ENCODE results near the gene HOXA7.
A peak's percentile ranks its signal among the peaks of the same experiment; 100 is the strongest.

The HOXA7 gene

DNA sequence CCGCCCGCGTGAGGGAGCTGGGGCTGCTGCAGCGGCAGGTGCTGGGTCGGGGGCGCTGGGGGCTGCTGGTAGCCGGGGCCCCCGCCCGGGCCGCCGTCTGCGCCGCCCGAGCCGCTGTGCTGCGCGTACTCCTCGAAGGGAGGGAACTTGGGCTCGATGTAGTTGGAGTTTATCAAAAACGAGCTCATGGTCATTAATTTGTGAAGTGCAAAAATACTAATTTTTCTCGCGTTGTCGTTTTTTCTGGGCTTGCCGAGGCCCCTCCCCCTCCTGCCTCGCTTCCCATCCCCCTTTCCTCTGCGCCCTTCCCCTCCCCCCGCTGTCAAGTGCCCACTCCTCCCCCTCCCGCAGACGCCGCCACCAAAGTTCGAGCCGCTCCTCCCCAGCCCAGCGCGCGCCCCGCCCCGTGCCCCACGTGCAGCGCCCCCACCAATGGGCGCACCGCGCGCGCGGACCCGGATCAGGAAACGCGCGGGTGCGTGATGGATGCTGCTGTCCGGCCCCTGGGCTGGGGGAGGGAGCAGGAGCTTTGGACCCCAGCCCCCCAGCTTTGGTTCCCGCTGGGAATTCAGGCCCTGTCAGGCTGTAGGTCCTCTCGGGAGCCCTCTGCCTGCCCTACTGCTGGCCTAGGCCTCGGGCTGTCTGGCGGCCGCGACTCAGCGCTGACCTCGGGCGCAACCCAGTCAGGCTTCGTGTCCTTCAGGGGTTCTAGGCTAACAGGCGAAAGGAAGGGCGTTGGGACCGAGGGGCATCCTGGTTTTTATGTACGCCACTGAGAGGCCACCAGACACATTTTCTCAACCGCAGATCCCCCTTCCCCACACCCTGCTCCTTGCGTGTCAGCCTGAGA is 25.7 kb downstream of the HOXA7 start, which contains the start of gene HOXA4:
Gene HOXA4 (minus strand): TSS at position 218 of the 850 bp plus-strand sequence. CDS start 24 bp downstream, at position 194.
- DNase-seq = peak; percentile 28

DNA sequence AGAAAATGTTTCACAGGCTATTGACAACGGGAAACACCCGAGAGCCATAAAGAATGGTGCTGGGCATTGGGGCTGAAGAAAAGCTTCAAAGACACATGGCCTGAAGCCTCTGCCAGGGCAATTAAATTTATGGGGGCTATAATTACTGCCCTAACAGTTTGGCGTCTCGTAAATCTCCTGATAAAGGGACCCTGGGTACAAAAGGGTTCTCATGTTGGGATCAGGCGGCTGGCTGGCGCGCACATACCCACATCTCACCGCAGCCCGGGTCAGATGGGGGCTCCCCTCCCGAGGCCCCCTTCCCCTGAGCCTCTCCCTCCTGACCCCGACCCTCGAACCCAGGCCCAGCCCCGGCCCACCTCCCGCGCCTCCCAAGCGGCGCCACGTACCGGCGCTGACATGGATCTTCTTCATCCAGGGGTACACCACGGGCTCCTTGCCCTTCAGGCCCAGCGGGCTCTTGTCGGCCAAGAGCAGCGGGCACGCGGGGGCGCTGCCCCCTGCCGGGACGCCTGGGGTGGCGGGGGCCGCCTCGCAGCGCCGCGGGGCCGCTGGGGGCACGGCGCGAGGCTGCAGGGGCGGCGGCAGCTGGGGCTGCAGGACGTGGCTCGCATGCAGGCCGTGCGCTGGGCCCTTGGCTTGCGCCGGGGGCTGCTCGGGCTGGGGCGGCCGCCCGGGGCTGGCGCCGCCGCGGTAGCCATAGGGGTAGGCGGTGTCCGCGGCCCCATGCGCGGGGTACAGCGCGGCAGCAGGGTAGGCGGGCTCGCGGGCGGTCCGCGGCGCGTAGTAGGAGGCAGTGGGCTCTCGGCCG is 26.5 kb downstream of the HOXA7 start:
- no peak for DNase-seq

DNA sequence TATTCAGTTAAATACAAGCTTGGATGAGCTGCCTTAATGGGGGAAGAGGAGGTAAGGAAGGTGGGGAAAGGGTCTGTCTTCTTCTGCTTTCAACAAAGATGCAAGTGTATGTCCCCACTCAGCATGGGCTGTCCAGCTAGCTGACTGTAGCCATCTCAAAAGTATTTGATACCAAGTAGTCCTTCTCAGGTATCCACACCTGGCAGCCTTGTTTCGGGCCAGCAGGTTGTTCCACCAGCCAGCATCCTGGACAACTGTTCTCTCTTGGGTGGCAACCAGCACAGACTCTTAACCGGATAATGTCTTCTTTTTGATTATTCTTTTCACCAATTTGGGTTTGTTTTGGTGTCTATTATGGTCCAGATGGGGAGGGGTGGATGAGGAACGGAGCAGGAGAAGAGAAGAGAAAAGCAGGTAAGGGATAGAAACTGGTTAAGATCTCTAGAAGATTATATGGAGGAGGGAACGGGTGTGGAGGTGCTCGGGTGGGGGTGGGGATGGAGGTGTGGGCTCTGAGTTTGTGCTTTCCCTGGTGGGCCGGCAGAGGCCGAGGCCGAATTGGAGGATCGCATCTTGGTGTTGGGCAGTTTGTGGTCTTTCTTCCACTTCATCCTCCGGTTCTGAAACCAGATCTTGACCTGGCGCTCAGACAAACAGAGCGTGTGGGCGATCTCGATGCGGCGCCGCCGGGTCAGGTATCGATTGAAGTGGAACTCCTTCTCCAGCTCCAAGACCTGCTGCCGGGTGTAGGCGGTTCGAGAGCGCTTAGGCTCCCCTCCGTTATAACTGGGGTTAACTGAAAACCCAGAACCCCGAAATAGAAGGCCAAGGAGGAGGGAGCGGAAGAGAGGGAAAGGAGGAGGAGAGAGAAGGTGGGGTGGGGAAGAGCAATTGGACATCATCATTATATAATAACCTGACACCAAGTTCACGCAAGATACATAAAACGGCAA is 27.4 kb downstream of the HOXA7 start:
- no peak for DNase-seq

DNA sequence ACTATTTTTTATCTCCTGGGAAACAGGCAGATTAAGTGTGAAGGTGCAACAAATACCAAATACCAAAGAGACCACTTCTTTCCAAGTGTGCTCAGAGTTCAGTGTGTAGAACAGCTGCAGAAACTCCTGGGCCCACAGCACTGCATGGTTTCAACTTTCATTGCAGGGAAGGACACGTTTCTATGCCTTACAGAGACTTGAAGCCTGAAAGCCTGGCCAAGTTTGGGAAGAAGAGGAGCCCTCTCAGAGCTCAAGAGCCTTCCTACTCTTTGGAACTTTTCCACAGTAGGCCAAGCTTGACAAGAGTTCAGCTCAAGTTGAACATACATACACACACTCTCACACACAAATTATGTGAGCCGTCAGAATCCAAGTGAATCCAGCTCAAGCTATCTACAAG is 28.4 kb downstream of the HOXA7 start:
- peak; percentile 95 for DNase-seq

DNA sequence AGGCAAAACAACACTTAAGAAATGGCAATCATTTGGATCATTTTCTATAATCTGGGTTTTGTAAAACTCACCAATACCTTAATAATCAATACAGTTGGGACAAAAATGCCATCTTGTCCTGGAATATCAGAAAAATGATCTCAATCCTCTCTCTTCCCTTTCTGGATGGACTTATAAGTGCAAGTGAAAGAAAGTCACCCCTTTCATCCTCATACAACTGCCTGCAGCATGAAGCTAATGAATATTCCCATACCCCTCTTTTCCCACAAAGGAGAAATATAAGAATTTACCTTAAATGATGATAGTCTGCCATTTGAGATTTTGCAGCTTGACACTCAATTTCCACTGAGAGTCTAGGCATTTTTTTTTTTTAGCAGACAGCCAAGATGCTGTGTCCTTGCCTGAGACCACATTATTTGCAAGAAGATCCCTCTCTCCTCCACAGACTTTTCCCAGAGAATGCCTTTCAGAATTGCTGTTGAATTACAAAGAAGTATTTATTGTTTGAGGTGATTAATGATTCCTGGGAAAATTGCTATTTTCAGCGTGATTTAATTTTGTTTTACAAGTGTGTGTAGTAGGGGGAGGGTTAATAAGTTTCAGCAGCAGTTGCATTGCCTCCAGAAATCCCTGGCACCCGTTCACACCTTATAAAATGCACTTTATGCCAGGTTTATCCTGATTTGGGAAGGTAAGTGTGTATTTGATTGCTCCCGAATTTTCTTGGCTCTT is 29.7 kb downstream of the HOXA7 start:
- DNase-seq = no peak

DNA sequence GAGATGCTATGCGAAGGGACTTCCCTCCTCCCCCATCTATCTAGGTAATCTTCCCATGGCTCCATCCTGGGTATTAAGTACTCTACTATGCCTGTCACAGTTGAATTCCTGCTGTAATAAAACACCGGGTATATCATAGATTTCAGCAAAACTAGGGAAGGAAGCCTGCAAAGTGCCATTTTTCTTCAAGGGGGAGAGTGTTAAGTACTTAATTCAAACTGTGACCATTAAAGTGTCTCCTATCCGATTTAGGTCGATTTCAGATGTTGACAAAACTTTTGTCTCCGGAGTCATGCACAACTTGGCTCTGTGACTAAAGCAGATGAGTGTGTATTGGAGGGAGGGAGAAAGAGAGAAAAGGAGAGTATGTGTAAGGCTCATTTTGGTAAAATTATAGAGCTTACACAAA is 30.5 kb downstream of the HOXA7 start:
- peak; percentile 40 for DNase-seq

DNA sequence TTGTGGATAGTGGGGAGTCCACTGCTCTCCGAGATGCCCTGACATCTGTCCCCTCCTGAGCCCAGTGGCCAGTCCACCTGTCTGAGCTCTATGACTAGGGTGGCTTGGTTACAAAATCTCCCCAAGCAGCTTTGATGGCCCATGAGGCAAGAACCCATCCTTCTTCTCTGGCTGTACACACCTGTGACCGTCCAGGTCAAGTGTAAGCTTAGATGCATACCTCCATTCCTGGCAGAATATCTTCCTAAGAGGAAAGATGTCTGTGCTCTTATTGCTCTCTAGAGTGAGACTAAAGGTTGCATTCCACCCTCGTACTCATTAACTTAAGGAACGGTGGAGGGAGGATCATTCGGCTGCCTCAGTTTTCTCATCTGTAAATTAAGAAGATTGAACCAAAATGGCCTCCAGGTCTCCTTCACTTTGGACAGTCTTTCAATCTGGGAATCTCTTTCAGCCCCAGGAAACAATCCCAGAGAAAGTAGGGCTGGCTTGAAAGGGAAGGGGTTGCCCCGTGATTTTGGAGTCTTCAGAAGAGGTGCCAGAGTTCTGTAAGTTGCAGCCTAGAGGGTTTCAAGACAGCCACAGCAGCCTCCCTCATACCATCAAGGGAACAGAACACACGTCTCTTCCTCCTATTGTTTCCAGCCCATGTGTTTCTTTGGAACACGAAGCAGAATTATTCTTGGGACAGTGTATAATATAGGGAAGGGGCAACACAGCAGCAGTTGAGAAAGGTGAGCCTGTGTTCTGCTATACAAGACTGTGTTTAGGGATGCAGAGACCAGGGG is 31.4 kb downstream of the HOXA7 start:
- no peak for DNase-seq

DNA sequence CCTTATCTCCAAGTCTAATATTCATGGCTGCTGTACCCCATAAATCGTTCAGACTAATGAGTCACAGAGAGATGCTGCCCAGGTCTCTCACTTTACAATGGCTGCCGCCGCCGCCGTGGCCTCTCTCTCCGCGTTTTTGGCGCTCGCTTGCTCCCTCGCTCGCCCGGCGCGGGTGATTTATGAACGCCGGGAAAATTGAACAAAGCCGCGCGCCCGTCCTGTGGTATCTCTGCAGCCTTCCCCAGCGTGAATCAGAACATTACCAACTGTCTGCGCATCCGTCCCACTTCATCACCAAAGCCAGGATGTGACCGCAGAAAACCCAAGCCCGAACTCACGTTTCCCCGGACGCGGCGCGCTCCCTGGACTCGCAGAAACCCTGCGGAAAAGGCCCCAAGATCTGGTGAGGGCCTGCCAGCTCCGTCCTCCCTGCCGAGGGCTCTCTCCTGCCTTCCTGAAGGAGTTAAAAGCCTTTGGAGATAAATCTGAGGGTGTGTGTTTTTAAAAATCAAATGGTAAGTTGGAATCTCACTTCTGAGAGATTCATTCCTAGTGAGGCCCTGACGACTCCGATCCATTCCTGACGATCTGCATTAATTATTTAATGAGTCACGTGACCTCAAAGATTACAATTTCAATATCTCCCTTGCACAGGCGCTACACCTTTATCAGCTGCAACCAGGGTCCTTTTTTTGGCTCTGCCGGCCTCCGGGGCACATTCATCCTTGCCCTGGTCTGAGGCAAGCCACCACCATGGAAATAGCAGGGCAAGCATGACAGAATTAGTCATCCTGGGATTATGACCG is 32.2 kb downstream of the HOXA7 start:
- no peak for DNase-seq

DNA sequence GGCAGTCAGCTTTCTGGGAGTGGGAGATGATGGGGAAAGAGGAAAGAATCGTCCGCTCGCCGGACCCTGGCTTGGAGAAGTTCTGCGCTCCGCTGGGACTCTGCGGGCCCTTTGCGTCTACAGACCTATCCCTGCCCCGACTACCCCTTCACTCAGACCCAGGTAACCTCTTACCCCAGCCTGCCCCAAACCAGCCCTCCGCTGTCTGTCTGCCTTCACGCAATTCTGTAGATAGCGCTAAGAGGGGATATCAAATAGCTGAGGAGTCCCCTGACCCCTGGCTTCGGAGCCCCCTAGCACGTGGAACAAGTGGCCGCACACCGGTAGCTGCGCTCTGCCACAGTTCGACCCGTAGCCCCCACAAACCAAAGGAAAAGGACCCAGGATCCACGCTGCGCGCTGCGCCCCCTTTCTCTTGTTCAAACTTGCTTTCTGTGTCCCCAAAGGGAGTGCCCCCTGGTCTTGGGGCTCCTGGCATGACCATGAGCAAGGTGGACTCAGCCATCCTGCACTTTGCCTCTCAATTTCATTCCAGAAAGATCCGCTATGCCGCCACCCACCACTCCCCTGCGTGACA is 32.9 kb downstream of the HOXA7 start:
- no peak for DNase-seq

DNA sequence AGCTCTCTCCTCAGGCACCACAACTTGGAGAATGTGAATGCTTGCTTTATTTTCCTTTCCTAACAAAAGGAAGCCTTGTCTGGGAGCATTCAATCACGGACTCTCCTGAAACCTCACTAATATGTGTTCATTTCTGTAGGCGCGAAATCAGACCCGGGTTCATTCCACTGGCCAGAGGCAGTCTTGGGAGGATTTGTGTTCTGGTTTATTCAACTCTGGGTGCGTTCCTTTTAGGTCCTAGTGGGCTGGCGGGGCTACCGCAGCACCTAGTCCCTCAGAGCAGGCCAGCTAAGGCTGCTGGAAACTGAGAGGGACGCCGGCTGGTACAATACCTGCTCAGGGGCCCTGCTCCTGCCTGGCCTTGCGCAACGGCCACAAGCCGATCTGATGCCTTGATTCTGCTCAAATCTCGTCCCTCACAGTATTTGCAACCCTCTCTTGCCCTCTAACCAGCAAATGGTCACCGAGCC is 33.4 kb downstream of the HOXA7 start:
- DNase-seq = no peak

DNA sequence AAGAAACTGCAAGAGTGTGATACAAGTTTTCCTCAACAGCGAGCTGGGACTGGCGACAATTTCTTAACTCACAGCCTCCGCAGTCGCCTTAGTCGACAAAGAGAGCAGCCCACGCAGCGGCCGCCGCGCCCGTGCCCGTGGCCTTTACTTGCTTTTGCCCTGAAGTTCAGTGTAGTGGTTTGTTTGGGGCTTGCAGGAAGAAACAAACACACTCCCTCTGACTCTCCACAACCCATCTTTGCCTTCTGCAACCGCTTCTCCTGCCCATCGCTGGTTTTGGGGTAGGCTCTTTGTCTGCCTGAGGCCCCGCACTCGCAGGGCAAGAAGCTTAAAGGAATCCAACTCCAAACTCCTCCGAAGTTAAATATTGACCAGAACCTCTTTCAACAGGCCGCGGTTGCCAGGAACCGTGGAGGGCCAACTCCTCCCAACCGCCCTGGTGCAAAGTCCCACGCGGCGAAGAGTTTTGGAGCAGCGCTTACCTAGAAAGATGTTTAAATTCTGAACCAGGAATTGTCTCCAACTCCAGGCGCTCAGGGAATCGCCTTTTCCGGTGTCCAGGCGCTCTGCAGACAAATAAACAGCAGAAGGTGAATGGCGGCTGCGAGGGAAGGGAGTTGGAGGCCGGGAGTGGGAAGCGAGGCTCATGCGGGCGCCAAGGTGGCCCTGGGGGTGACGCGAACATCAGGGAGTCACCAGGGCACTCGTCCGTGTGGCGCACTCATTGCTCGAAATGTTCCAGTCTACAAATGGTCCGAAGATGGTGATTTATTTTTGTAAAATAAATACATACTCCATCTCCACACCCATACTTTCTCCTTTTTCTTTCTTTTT is 34.2 kb downstream of the HOXA7 start:
- DNase-seq = no peak

DNA sequence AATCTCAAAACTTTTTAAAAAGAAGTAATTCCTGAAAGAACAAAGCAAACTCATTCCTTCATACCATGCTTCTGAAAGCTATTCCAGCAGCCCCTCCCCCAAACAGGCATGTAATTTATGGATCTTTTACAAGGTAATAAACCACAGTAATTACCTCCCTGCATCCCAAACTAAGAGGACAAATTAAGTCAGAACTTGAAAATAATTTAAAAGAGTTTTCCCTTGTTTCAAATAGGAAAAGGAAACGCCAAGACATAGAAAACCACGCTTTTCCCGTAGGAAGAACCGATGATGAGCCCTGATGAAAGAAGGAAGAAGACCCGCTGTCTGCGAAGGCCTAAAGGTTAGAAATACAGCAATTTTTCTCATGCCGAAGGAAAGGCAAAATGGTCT is 34.8 kb downstream of the HOXA7 start:
- DNase-seq = no peak

DNA sequence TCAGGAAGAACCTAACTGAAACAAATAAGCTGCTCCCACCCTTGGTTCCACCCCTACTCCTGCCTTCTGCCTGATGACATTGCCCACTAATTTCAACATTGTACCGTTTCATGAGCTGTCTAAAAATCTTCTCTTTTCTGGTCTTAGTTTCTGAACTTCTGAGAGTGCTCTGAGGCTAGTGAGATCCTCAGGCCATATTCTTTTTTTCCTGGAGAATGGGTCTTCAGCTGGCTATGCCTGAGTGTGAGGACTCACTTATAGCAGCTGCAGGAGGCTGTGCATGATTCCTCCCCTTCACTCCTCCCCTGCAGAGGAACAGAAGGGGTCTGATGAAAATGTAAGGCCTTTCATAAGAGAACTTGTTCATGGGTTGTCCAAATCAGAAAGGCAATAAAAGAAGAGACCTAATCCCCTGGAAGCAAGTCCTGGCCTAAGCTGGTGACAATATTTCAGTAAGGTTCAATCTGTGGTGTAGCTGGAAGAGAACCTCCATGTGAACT is 37.0 kb downstream of the HOXA7 start:
- no peak for DNase-seq

DNA sequence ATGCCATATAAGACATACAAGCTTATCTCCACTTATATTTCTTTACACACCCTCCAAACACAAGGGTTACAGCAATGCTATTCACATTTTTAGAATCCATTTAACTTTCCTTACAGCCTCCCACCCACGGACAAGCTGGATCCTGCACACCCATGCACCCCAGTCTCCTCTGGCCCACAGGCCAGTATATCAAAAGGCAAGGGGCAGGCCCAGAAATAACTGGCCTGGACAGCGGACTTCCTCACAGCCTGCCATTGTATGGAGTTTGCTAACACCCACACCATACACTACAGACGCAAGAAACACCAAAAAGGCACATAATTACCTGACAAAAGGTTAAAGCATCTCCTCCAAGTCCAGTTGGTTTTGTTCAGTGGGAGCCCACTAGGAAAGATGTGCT is 37.9 kb downstream of the HOXA7 start:
- no peak for DNase-seq

DNA sequence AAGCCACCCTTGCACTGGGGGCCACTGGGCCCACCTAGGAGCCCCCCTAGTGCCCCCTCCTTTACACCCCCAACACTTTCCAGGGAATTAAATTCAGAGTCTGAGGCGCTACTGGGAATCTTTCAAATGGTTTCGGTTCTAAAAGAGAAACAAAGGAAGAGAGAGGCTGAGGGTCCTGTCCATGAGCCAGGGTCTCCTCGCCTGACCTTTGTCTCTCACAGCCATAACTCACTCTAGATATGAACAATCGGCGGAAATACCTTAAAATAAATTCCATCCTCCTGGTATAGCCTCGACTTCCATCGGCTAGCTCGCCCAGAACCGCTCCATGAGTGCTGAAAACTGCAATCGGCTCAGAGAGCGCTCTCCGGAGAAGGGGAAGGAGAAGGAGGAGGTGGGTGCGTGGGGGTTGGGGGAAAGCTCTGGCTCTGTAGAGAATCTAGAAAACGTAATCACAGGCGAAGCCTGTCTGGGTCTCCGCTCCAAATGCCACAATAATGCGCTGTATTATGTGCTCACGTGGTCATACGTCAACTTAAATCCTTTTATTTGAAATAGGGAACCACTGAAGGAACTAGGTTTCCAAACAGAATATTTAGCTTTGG is 38.5 kb downstream of the HOXA7 start:
- no peak for DNase-seq

DNA sequence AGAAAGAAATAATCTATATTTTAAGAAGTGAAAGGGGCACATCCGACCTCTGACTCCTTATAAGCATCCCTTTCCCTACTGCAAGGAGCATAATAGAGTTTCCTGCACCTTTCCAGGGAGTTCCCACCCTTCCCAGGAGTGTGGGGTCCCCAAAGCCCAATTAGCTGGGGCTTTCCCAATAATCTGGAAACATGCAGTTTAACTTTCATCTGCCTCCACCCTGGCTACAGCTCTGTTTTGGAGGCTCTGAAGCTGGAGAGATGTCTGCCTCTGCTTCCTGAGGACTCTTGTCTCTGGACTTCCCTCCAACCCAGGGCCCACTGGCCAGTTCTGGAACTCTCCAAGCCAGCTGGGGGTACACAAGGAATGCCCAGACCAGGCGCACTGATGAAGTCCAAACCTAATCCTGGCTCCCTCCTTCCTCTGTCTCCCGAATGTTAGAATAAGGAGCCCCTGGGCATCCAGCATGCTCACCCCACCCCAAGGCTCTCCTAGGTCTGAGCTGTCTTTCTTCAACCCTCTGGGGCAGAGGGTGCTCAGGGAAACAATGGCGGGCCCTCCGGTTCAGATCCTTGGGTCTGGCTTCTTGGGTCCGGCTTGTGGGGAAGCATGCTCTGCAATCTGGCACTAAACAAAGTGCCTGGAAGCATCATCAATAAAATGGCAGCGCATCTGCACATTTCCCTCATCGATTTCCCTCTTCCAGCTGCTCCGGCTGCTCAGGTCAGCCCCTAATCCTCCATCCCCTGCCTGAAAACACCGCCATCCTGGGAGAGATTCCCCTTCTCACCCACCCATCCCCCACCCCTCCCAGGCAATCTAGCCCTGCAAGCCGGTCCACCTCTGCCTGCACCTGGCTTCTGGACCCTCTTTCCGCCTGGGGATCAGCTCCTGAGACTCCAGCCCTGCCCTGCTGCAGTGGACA is 39.3 kb downstream of the HOXA7 start:
- DNase-seq = no peak

All from DMS79 (cell line).